ENCODE measurements around the gene PDE3A.

The PDE3A gene

GRCh38 chr12:20368114-20368650, at the start of gene PDE3A:
Gene PDE3A, plus strand, starts transcription at chr12:20368537. Its CDS starts 748 bp downstream, at chr12:20369285.
- TF ChIP-seq CTCF (IDR thresholded peaks at IDR 0.05): no peak

GRCh38 chr12:20319366-20319765, 49.0 kb upstream of the PDE3A start:
- no peak for TF ChIP-seq CTCF (IDR thresholded peaks at IDR 0.05)

GRCh38 chr12:20320552-20320951, 47.8 kb upstream of the PDE3A start:
- no peak for TF ChIP-seq CTCF (IDR thresholded peaks at IDR 0.05)

- TF ChIP-seq CTCF (IDR thresholded peaks at IDR 0.05): no peak
Measured at GRCh38 chr12:20339060-20339459, 29.3 kb upstream of the PDE3A start.

- TF ChIP-seq CTCF (IDR thresholded peaks at IDR 0.05): no peak
Measured at GRCh38 chr12:20342111-20342510, 26.2 kb upstream of the PDE3A start.

- TF ChIP-seq CTCF (IDR thresholded peaks at IDR 0.05): no peak
Measured at GRCh38 chr12:20345866-20346265, 22.5 kb upstream of the PDE3A start.

- TF ChIP-seq CTCF (IDR thresholded peaks at IDR 0.05): no peak
Measured at GRCh38 chr12:20350026-20350425, 18.3 kb upstream of the PDE3A start.

- TF ChIP-seq CTCF (IDR thresholded peaks at IDR 0.05): no peak
Measured at GRCh38 chr12:20350495-20350894, 17.8 kb upstream of the PDE3A start.

Data from LNCAP (cell line).